Caco-2 (cell line): ENCODE measurements around the gene CXADR. TPM values are rescaled to one million over a fixed set of nuclear protein-coding genes. Genes with fewer than 3 reads are reported as not detected.

ENCODE experiments used
- BruUV-seq: library from RNA; stranded (reverse); fragments of 400-500 nt; replicated peaks from 2 replicates; lab custom pipeline; 2021; lab: Mats Ljungman, UMichigan
- CTCF ChIA-PET: fragments of 300-600 bp; sonication (Branson Sonifier 250); formaldehyde crosslinking; loops from one replicate; lab custom pipeline; 2022; ENCODE audit warnings: antibody characterized with exemption; lab: Charles Lee
- POLR2A ChIA-PET: fragments of 300-600 bp; sonication (Branson Sonifier 250); formaldehyde crosslinking; loops from one replicate; lab custom pipeline; 2022; ENCODE audit warnings: antibody characterized with exemption; lab: Charles Lee
- DNase-seq, 2 experiments: peaks; one replicate each; pipeline versions ENCODE4 v3.0.0 to v3.0.0-alpha.2; 2020 to 2022
- H3K27me3 ChIP-seq: replicated peaks from 2 replicates; pipeline ENCODE4 v1.6.0; 2011; ENCODE audit warnings: low read length; ENCODE audit not compliant: control insufficient read depth, insufficient read depth
- H3K36me3 ChIP-seq: 2 replicates; pipeline ENCODE4 v1.5.1; 2011; ENCODE audit warnings: low read length; ENCODE audit not compliant: control insufficient read depth, insufficient read depth
- H3K4me1 ChIP-seq: fragments of 250-450 bp; sonication (Bioruptor Pico); 2 replicates; pipeline ENCODE4 v1.5.1; 2020; ENCODE audit warnings: mild to moderate bottlenecking
- H3K4me3 ChIP-seq: 2 replicates; pipeline ENCODE4 v1.5.1; 2011; ENCODE audit warnings: low read depth, mild to moderate bottlenecking, control low read depth, low read length
- H3K9me3 ChIP-seq: fragments of 250-450 bp; sonication (Bioruptor Pico); 2 replicates; pipeline ENCODE4 v1.5.1; 2020; ENCODE audit warnings: mild to moderate bottlenecking, moderate library complexity
- H3K27ac Mint-ChIP-seq: one replicate; pipeline ENCODE4 v1.8.0; 2022; ENCODE audit warnings: mixed read lengths; ENCODE audit not compliant: unreplicated experiment
- H3K27me3 Mint-ChIP-seq: one replicate; pipeline ENCODE4 v1.8.0; 2022; ENCODE audit warnings: mixed read lengths; ENCODE audit not compliant: insufficient read depth, unreplicated experiment
- H3K36me3 Mint-ChIP-seq: one replicate; pipeline ENCODE4 v1.8.0; 2022; ENCODE audit warnings: mild to moderate bottlenecking, mixed read lengths; ENCODE audit not compliant: insufficient read depth, unreplicated experiment
- H3K4me1 Mint-ChIP-seq: one replicate; pipeline ENCODE4 v1.8.0; 2022; ENCODE audit warnings: low read depth, mixed read lengths; ENCODE audit not compliant: unreplicated experiment
- H3K4me3 Mint-ChIP-seq: one replicate; pipeline ENCODE4 v1.8.0; 2022; ENCODE audit warnings: mild to moderate bottlenecking, moderate library complexity, mixed read lengths; ENCODE audit not compliant: unreplicated experiment
- H3K9me3 Mint-ChIP-seq: one replicate; pipeline ENCODE4 v1.8.0; 2022; ENCODE audit warnings: mixed read lengths; ENCODE audit not compliant: unreplicated experiment
- CTCF ChIP-seq, 2 experiments: fragments of 200-600 bp in 1 of 2; IDR thresholded peaks; 1 replicate in 1 of 2; 2 replicates in 1 of 2; pipeline versions ENCODE4 v1.5.1 to v1.8.0; 2011 to 2022; ENCODE audit warnings: antibody characterized with exemption in 1 of 2, control low read depth in 1 of 2, inconsistent platforms in 1 of 2, low read depth in 1 of 2, low read length in 1 of 2, mild to moderate bottlenecking in 1 of 2, moderate library complexity in 1 of 2; ENCODE audit not compliant: insufficient read depth in 1 of 2, severe bottlenecking in 1 of 2, unreplicated experiment in 1 of 2
- intact Hi-C: fragments of 100-400 bp; cut with micrococcal nuclease; formaldehyde crosslinking; loops from one replicate; pipeline ENCODE4 v1.10.0; 2022; ENCODE audit not compliant: unreplicated experiment
- total RNA-seq: library from RNA; stranded (reverse); gene quantifications from 2 replicates; pipeline ENCODE4 v1.2.3, GENCODE V29; 2022

CXADR gene
- total RNA-seq, 1 experiment from 2014 or later: 102 TPM

- POLR2A ChIA-PET: no interaction called here
- Mint-ChIP-seq H3K27ac (peak overlapping the region; percentile 66), H3K36me3 (peaks cover 64% of the 10 kb centered on the region), H3K4me1 (peaks cover 76% of the 10 kb centered on the region), H3K9me3 (peaks cover 9% of the 10 kb centered on the region), H3K27me3 (no peaks in the 10 kb centered on the region), H3K4me3 (no peak overlapping the region)
- Histone ChIP-seq H3K4me1 (peaks cover 66% of the 10 kb centered on the region), H3K4me3 (no peak overlapping the region), H3K27me3 (no peaks in the 10 kb centered on the region), H3K36me3 (no peaks in the 10 kb centered on the region), H3K9me3 (no peaks in the 10 kb centered on the region)
- BruUV-seq: no TSS peak
- no peak for TF ChIP-seq CTCF (IDR thresholded peaks at IDR 0.05; ENCODE audit: insufficient read depth in 1 of 2, low read depth in 1 of 2, low read length in 1 of 2, severe bottlenecking in 1 of 2, unreplicated experiment in 1 of 2)
- DNase-seq: no peak
- intact Hi-C loops: no loop called here
- CTCF ChIA-PET: no interaction called here
These were observed 26.5 kb downstream of the CXADR start for GRCh38 chr21:17539323-17539722.

DNA sequence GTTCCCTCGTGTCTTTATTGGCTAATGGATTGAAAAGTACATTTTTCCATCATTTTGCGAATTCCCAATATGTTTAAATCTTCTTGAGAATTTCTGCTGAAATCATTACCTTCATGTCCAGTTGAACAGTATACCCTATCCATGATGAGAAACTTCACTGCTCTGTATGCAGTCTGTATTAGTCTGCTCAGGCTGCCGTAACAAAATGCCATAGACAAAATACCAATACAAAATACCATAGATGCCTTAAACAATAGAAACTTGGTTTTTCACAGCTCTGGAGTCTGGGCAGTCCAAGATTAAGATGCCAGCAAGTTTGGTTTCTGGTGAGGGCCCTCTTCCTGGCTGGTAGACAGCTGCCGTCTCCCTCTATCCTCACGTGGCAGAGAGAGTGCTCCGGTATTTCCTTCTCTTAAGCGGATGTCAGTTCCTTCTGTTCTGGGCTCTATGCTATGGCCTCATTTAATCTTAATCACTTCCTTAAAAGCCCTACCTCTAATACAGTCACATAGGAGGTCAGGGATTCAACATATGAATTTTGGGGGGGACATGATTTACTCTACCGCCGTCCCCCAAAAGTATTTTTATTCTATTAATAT lies 27.0 kb downstream of the CXADR start:
- CTCF ChIA-PET: no interaction called here
- Mint-ChIP-seq H3K9me3 (peaks cover 9% of the 10 kb centered on the region), H3K36me3 (peaks cover 63% of the 10 kb centered on the region), H3K27ac (peak overlapping the region; percentile 66), H3K27me3 (no peaks in the 10 kb centered on the region), H3K4me3 (no peak overlapping the region), H3K4me1 (peaks cover 79% of the 10 kb centered on the region)
- no TSS peak for BruUV-seq
- DNase-seq: no peak
- TF ChIP-seq CTCF (IDR thresholded peaks at IDR 0.05; ENCODE audit: insufficient read depth in 1 of 2, low read depth in 1 of 2, low read length in 1 of 2, severe bottlenecking in 1 of 2, unreplicated experiment in 1 of 2): no peak
- Histone ChIP-seq H3K36me3 (no peaks in the 10 kb centered on the region), H3K4me3 (no peak overlapping the region), H3K4me1 (peaks cover 70% of the 10 kb centered on the region), H3K9me3 (no peaks in the 10 kb centered on the region), H3K27me3 (no peaks in the 10 kb centered on the region)
- intact Hi-C loops: no loop called here
- POLR2A ChIA-PET: no interaction called here

GRCh38 chr21:17540530-17540929 lies 27.7 kb downstream of the CXADR start:
- Mint-ChIP-seq H3K27ac (peak overlapping the region; percentile 10), H3K36me3 (peaks cover 63% of the 10 kb centered on the region), H3K27me3 (no peaks in the 10 kb centered on the region), H3K4me1 (peaks cover 79% of the 10 kb centered on the region), H3K4me3 (no peak overlapping the region), H3K9me3 (peaks cover 9% of the 10 kb centered on the region)
- Histone ChIP-seq H3K4me3 (no peak overlapping the region), H3K4me1 (peaks cover 70% of the 10 kb centered on the region), H3K9me3 (no peaks in the 10 kb centered on the region), H3K27me3 (no peaks in the 10 kb centered on the region), H3K36me3 (no peaks in the 10 kb centered on the region)
- ChIA-PET CTCF (no interaction called here), POLR2A (no interaction called here)
- TF ChIP-seq CTCF (IDR thresholded peaks at IDR 0.05; ENCODE audit: insufficient read depth in 1 of 2, low read depth in 1 of 2, low read length in 1 of 2, severe bottlenecking in 1 of 2, unreplicated experiment in 1 of 2): no peak
- BruUV-seq: no TSS peak
- DNase-seq: no peak
- intact Hi-C loops: no loop called here
